Measurements from ENCODE around the gene GPR153. TPM values are rescaled to one million over a fixed set of nuclear protein-coding genes. Genes with fewer than 3 reads are reported as not detected.

GPR153 gene
- total RNA-seq, 1 donor from 2014 or later, result 6.5 TPM

DNA sequence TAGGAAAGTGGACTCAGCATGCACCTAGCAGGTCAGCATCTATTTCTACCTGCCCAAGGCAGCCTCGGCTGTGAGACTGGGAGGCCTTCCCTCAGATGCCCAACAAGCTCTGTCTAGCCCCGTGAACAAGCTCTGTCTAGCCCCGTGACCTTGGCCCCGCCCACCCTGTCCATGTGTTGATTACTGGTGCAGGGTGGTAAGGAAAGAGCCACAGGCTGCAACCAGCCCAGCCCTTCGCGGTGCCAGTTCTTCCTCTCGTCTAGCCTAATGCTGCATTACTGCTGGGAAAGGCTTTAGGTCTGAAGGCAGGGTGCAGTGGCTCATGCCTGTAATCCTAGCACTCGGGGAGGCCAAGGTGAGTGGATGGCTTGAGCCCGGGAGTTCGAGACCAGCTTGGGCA is 2.2 kb downstream of the GPR153 start:
- H3K4me1 Mint-ChIP-seq (ENCODE audit: low read depth), result peaks cover 1% of the 10 kb centered on the region
- no peak overlapping the region for H3K4me3 Mint-ChIP-seq (ENCODE audit: low read depth)
- H3K36me3 Mint-ChIP-seq (ENCODE audit: insufficient read depth), result no peaks in the 10 kb centered on the region
- no peak for TF ChIP-seq CTCF (IDR thresholded peaks at IDR 0.05; ENCODE audit: unreplicated experiment)
- H3K27ac Mint-ChIP-seq, result no peak overlapping the region
- H3K9me3 Mint-ChIP-seq (ENCODE audit: low read depth), result no peaks in the 10 kb centered on the region
- no peak for DNase-seq (ENCODE audit: low spot score, unreplicated experiment)
- peaks cover 39% of the 10 kb centered on the region for H3K27me3 Mint-ChIP-seq

DNA sequence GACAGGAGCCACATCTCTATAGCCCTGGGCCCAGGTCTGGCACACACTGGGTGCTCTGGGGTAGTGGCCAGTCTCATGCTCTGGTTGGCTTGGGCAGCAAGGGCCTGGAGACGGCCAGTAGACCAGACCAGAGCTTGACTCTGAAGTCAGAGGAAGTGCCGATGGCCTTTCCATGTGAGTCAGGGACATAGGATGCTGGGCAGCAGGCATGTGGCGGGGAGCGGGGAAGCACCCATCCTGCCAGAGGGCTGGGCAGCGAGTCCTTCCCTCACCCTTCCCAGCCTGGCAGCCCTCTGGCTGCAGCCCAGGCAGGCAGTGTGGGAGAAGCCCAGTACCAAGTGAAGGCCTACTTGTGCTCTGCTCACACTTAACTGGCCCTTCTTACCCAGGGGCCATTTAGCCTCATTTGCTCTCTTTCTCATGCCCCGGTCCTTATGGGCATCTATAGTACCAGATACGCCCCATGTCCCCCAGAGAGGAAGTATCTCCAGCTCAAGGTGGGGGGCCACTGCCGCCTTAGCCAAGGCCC is 3.3 kb downstream of the GPR153 start:
- no peak overlapping the region for H3K27ac Mint-ChIP-seq
- no peaks in the 10 kb centered on the region for H3K36me3 Mint-ChIP-seq (ENCODE audit: insufficient read depth)
- H3K4me1 Mint-ChIP-seq (ENCODE audit: low read depth), result peaks cover 1% of the 10 kb centered on the region
- no peaks in the 10 kb centered on the region for H3K9me3 Mint-ChIP-seq (ENCODE audit: low read depth)
- no peak for DNase-seq (ENCODE audit: low spot score, unreplicated experiment)
- H3K4me3 Mint-ChIP-seq (ENCODE audit: low read depth), result no peak overlapping the region
- TF ChIP-seq CTCF (IDR thresholded peaks at IDR 0.05; ENCODE audit: unreplicated experiment), result no peak
- H3K27me3 Mint-ChIP-seq, result peaks cover 42% of the 10 kb centered on the region

DNA sequence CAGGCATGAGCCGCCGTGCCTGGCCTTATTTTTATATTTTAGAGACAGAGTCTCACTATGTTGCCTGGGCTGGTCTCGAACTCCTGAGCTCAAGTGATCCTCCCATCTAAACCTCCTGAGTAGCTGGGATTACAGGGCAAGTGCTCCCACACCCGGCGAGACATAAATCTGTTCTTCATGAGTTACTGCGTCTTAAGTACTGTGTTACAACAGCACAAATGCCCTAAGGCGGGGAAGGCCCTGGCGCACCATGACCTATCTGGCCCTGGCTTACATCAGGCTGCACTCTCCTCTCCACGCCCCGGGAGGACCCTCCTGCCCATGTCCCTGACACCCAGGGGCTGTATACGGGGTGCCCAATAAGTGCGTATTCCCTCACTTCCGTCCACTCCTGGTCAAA is 4.3 kb downstream of the GPR153 start:
- peaks cover 40% of the 10 kb centered on the region for H3K27me3 Mint-ChIP-seq
- H3K4me1 Mint-ChIP-seq (ENCODE audit: low read depth), result no peaks in the 10 kb centered on the region
- H3K36me3 Mint-ChIP-seq (ENCODE audit: insufficient read depth), result no peaks in the 10 kb centered on the region
- no peak overlapping the region for H3K27ac Mint-ChIP-seq
- no peak for TF ChIP-seq CTCF (IDR thresholded peaks at IDR 0.05; ENCODE audit: unreplicated experiment)
- no peak for DNase-seq (ENCODE audit: low spot score, unreplicated experiment)
- no peaks in the 10 kb centered on the region for H3K9me3 Mint-ChIP-seq (ENCODE audit: low read depth)
- no peak overlapping the region for H3K4me3 Mint-ChIP-seq (ENCODE audit: low read depth)

DNA sequence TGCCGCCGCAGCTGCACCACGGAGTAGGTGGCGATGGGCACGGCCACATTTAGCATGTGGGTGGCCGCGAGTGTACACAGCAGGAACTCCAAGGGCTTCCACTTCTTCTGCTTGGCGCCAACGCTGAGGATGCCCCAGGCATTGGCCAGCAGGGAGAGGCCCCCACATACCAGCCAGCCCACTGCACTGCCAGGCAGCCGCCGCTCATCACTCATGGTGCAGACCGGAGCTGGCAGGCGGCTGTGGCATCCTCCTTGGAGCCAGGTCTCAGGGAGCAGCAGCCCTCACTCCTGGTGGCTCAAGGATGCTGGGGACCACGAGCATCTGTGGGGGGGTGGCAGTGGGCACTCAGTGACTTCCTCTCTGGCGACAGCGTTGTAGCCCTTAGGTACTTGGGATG is 6.2 kb downstream of the GPR153 start:
- H3K9me3 Mint-ChIP-seq (ENCODE audit: low read depth), result no peaks in the 10 kb centered on the region
- no peak overlapping the region for H3K27ac Mint-ChIP-seq
- no peak for TF ChIP-seq CTCF (IDR thresholded peaks at IDR 0.05; ENCODE audit: unreplicated experiment)
- DNase-seq (ENCODE audit: low spot score, unreplicated experiment), result no peak
- no peaks in the 10 kb centered on the region for H3K36me3 Mint-ChIP-seq (ENCODE audit: insufficient read depth)
- H3K4me1 Mint-ChIP-seq (ENCODE audit: low read depth), result no peaks in the 10 kb centered on the region
- H3K4me3 Mint-ChIP-seq (ENCODE audit: low read depth), result no peak overlapping the region
- peaks cover 55% of the 10 kb centered on the region for H3K27me3 Mint-ChIP-seq

DNA sequence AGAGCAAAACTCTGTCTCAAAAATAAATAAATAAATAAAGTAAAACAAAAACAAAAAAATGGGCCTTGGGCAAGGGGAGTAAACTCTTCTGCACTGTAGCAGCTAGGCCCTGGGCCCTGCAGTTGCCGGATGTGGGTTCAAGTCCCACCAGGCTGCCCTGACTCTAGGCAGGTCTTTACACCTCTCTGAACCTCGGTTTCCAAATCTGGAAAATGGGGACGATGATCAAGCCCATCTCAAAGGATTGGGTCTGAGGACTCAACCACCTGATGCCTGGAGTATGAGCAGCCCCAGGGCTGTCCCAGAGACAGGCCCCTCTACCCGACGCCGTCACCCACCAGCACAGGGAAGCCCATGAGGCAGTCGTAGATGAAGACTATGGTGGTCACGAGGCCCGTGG is 7.5 kb downstream of the GPR153 start:
- Mint-ChIP-seq H3K4me1 (ENCODE audit: low read depth) (no peaks in the 10 kb centered on the region), H3K27me3 (peaks cover 49% of the 10 kb centered on the region), H3K36me3 (ENCODE audit: insufficient read depth) (no peaks in the 10 kb centered on the region), H3K4me3 (ENCODE audit: low read depth) (no peak overlapping the region), H3K9me3 (ENCODE audit: low read depth) (no peaks in the 10 kb centered on the region), H3K27ac (no peak overlapping the region)
- no peak for DNase-seq (ENCODE audit: low spot score, unreplicated experiment)
- TF ChIP-seq CTCF (IDR thresholded peaks at IDR 0.05; ENCODE audit: unreplicated experiment), result no peak

Data from progenitor cell of endocrine pancreas (in vitro differentiated cells).